Measurements from ENCODE around the gene NFXL1.

NFXL1 gene

GRCh38 chr4:47914220-47914925 lies at the start of gene NFXL1:
Gene NFXL1 (minus strand): TSS chr4:47914583. CDS start chr4:47914203, 380 bp downstream.
- Histone ChIP-seq H3K36me3 (ENCODE audit: control insufficient read depth, insufficient read depth, low read length, severe bottlenecking) (peaks cover 5% of the 10 kb centered on the region), H3K4me1 (ENCODE audit: control insufficient read depth, insufficient read depth, low read length) (peaks cover 4% of the 10 kb centered on the region), H3K4me3 (ENCODE audit: low read length) (peak within 1 kb of the TSS; percentile 96), H3K9me3 (ENCODE audit: control insufficient read depth, low read length) (peaks cover 6% of the 10 kb centered on the region), H3K9ac (ENCODE audit: low read length) (peak within 1 kb of the TSS; percentile 94), H3K27me3 (replicated peaks; ENCODE audit: control insufficient read depth, insufficient read depth, low read length) (no peaks in the 10 kb centered on the region)
- DNase-seq (ENCODE audit: low read depth) = peak; percentile 99

- no peaks in the 10 kb centered on the region for H3K9me3 ChIP-seq (ENCODE audit: control insufficient read depth, low read length)
- no peaks in the 10 kb centered on the region for H3K4me1 ChIP-seq (ENCODE audit: control insufficient read depth, insufficient read depth, low read length)
- DNase-seq (ENCODE audit: low read depth) = no peak
- H3K27me3 ChIP-seq (replicated peaks; ENCODE audit: control insufficient read depth, insufficient read depth, low read length) = peaks cover 17% of the 10 kb centered on the region
- no peak overlapping the region for H3K4me3 ChIP-seq (ENCODE audit: low read length)
- H3K36me3 ChIP-seq (ENCODE audit: control insufficient read depth, insufficient read depth, low read length, severe bottlenecking) = no peaks in the 10 kb centered on the region
- no peak overlapping the region for H3K9ac ChIP-seq (ENCODE audit: low read length)
These were observed 40.3 kb upstream of the NFXL1 start for GRCh38 chr4:47954677-47955076.

GRCh38 chr4:47954245-47954644 lies 39.9 kb upstream of the NFXL1 start:
- no peak for DNase-seq (ENCODE audit: low read depth)
- no peaks in the 10 kb centered on the region for H3K4me1 ChIP-seq (ENCODE audit: control insufficient read depth, insufficient read depth, low read length)
- H3K36me3 ChIP-seq (ENCODE audit: control insufficient read depth, insufficient read depth, low read length, severe bottlenecking) = no peaks in the 10 kb centered on the region
- no peaks in the 10 kb centered on the region for H3K9me3 ChIP-seq (ENCODE audit: control insufficient read depth, low read length)
- H3K27me3 ChIP-seq (replicated peaks; ENCODE audit: control insufficient read depth, insufficient read depth, low read length) = peaks cover 17% of the 10 kb centered on the region
- no peak overlapping the region for H3K4me3 ChIP-seq (ENCODE audit: low read length)
- no peak overlapping the region for H3K9ac ChIP-seq (ENCODE audit: low read length)

GRCh38 chr4:47945930-47946726 lies 31.7 kb upstream of the NFXL1 start:
- Histone ChIP-seq H3K4me3 (ENCODE audit: low read length) (no peak overlapping the region), H3K9me3 (ENCODE audit: control insufficient read depth, low read length) (no peaks in the 10 kb centered on the region), H3K4me1 (ENCODE audit: control insufficient read depth, insufficient read depth, low read length) (no peaks in the 10 kb centered on the region), H3K9ac (ENCODE audit: low read length) (no peak overlapping the region), H3K27me3 (replicated peaks; ENCODE audit: control insufficient read depth, insufficient read depth, low read length) (peaks cover 4% of the 10 kb centered on the region), H3K36me3 (ENCODE audit: control insufficient read depth, insufficient read depth, low read length, severe bottlenecking) (no peaks in the 10 kb centered on the region)
- no peak for DNase-seq (ENCODE audit: low read depth)

- Histone ChIP-seq H3K27me3 (replicated peaks; ENCODE audit: control insufficient read depth, insufficient read depth, low read length) (peaks cover 12% of the 10 kb centered on the region), H3K36me3 (ENCODE audit: control insufficient read depth, insufficient read depth, low read length, severe bottlenecking) (no peaks in the 10 kb centered on the region), H3K9ac (ENCODE audit: low read length) (no peak overlapping the region), H3K4me3 (ENCODE audit: low read length) (no peak overlapping the region), H3K9me3 (ENCODE audit: control insufficient read depth, low read length) (no peaks in the 10 kb centered on the region), H3K4me1 (ENCODE audit: control insufficient read depth, insufficient read depth, low read length) (no peaks in the 10 kb centered on the region)
- DNase-seq (ENCODE audit: low read depth) = no peak
These were observed 27.9 kb upstream of the NFXL1 start for GRCh38 chr4:47942081-47942819.

GRCh38 chr4:47939456-47939855 lies 25.1 kb upstream of the NFXL1 start:
- Histone ChIP-seq H3K4me1 (ENCODE audit: control insufficient read depth, insufficient read depth, low read length) (no peaks in the 10 kb centered on the region), H3K4me3 (ENCODE audit: low read length) (no peak overlapping the region), H3K9ac (ENCODE audit: low read length) (no peak overlapping the region), H3K27me3 (replicated peaks; ENCODE audit: control insufficient read depth, insufficient read depth, low read length) (peaks cover 30% of the 10 kb centered on the region), H3K9me3 (ENCODE audit: control insufficient read depth, low read length) (no peaks in the 10 kb centered on the region), H3K36me3 (ENCODE audit: control insufficient read depth, insufficient read depth, low read length, severe bottlenecking) (no peaks in the 10 kb centered on the region)
- DNase-seq (ENCODE audit: low read depth) = no peak

GRCh38 chr4:47936336-47936735 lies 22.0 kb upstream of the NFXL1 start:
- no peak for DNase-seq (ENCODE audit: low read depth)
- H3K9ac ChIP-seq (ENCODE audit: low read length) = no peak overlapping the region
- no peaks in the 10 kb centered on the region for H3K36me3 ChIP-seq (ENCODE audit: control insufficient read depth, insufficient read depth, low read length, severe bottlenecking)
- H3K4me1 ChIP-seq (ENCODE audit: control insufficient read depth, insufficient read depth, low read length) = peaks cover 4% of the 10 kb centered on the region
- no peaks in the 10 kb centered on the region for H3K9me3 ChIP-seq (ENCODE audit: control insufficient read depth, low read length)
- no peak overlapping the region for H3K4me3 ChIP-seq (ENCODE audit: low read length)
- peaks cover 32% of the 10 kb centered on the region for H3K27me3 ChIP-seq (replicated peaks; ENCODE audit: control insufficient read depth, insufficient read depth, low read length)

GRCh38 chr4:47933840-47934239 lies 19.5 kb upstream of the NFXL1 start:
- Histone ChIP-seq H3K9ac (ENCODE audit: low read length) (no peak overlapping the region), H3K4me3 (ENCODE audit: low read length) (no peak overlapping the region), H3K4me1 (ENCODE audit: control insufficient read depth, insufficient read depth, low read length) (peaks cover 12% of the 10 kb centered on the region), H3K9me3 (ENCODE audit: control insufficient read depth, low read length) (no peaks in the 10 kb centered on the region), H3K27me3 (replicated peaks; ENCODE audit: control insufficient read depth, insufficient read depth, low read length) (peaks cover 31% of the 10 kb centered on the region), H3K36me3 (ENCODE audit: control insufficient read depth, insufficient read depth, low read length, severe bottlenecking) (no peaks in the 10 kb centered on the region)
- peak; percentile 85 for DNase-seq (ENCODE audit: low read depth)

GRCh38 chr4:47930971-47931804 lies 16.8 kb upstream of the NFXL1 start:
- peak; percentile 45 for DNase-seq (ENCODE audit: low read depth)
- Histone ChIP-seq H3K9me3 (ENCODE audit: control insufficient read depth, low read length) (no peaks in the 10 kb centered on the region), H3K4me3 (ENCODE audit: low read length) (no peak overlapping the region), H3K4me1 (ENCODE audit: control insufficient read depth, insufficient read depth, low read length) (peaks cover 12% of the 10 kb centered on the region), H3K36me3 (ENCODE audit: control insufficient read depth, insufficient read depth, low read length, severe bottlenecking) (no peaks in the 10 kb centered on the region), H3K9ac (ENCODE audit: low read length) (no peak overlapping the region), H3K27me3 (replicated peaks; ENCODE audit: control insufficient read depth, insufficient read depth, low read length) (peaks cover 30% of the 10 kb centered on the region)

- Histone ChIP-seq H3K9ac (ENCODE audit: low read length) (no peak overlapping the region), H3K27me3 (replicated peaks; ENCODE audit: control insufficient read depth, insufficient read depth, low read length) (peaks cover 31% of the 10 kb centered on the region), H3K36me3 (ENCODE audit: control insufficient read depth, insufficient read depth, low read length, severe bottlenecking) (no peaks in the 10 kb centered on the region), H3K4me1 (ENCODE audit: control insufficient read depth, insufficient read depth, low read length) (peaks cover 12% of the 10 kb centered on the region), H3K4me3 (ENCODE audit: low read length) (no peak overlapping the region), H3K9me3 (ENCODE audit: control insufficient read depth, low read length) (no peaks in the 10 kb centered on the region)
- no peak for DNase-seq (ENCODE audit: low read depth)
These were observed 15.4 kb upstream of the NFXL1 start for GRCh38 chr4:47929682-47930201.

All from adipocyte (in vitro differentiated cells).